ENCODE results near the gene MAD2L1BP. TPM values are rescaled to one million over a fixed set of nuclear protein-coding genes. Genes with fewer than 3 reads are reported as not detected.
"Not testable (repeated sequence)": the region's sequence is repeated elsewhere in the genome, so short reads cannot be mapped to it uniquely, and the experiment has no call there.

The MAD2L1BP gene
- total RNA-seq, result 10 to 100 TPM; 38.4 to 38.7 TPM

- ATAC-seq, result peak; percentile 88 to 90
- peaks cover 23 to 36% of the 10 kb centered on the region in 2 donors for H3K36me3 Mint-ChIP-seq
- H3K9me3 Mint-ChIP-seq, result no peaks in the 10 kb centered on the region
- peak; percentile 85 to 92 for DNase-seq (ENCODE audit: low spot score in 2 of 2)
- peak within 1 kb of the TSS; percentile 95 to 98 for H3K27ac Mint-ChIP-seq
These were observed at the start of gene MAD2L1BP for GRCh38 chr6:43635387-43636307. Gene MAD2L1BP (plus strand): TSS chr6:43635840. CDS start chr6:43635876, 36 bp downstream.

GRCh38 chr6:43588194-43588593 lies 47.4 kb upstream of the MAD2L1BP start:
- no peaks in the 10 kb centered on the region for H3K9me3 Mint-ChIP-seq
- H3K27ac Mint-ChIP-seq, result no peak overlapping the region
- no peak for ATAC-seq
- H3K36me3 Mint-ChIP-seq, result peaks cover 10 to 31% of the 10 kb centered on the region in 2 donors
- DNase-seq (ENCODE audit: low spot score in 2 of 2), result no peak

GRCh38 chr6:43589564-43589963 lies 46.1 kb upstream of the MAD2L1BP start:
- not testable (repeated sequence) for ATAC-seq; DNase-seq (ENCODE audit: low spot score in 2 of 2); H3K27ac Mint-ChIP-seq; H3K9me3 Mint-ChIP-seq
- peaks cover 10 to 18% of the 10 kb centered on the region in 2 donors for H3K36me3 Mint-ChIP-seq

GRCh38 chr6:43593938-43594337 lies 41.7 kb upstream of the MAD2L1BP start:
- DNase-seq (ENCODE audit: low spot score in 2 of 2) (no peak), ATAC-seq (no peak)
- no peak overlapping the region for H3K27ac Mint-ChIP-seq
- H3K36me3 Mint-ChIP-seq, result peaks cover 0 to 12% of the 10 kb centered on the region in 2 donors
- no peaks in the 10 kb centered on the region for H3K9me3 Mint-ChIP-seq

GRCh38 chr6:43600595-43600994 lies 35.0 kb upstream of the MAD2L1BP start:
- no peaks in the 10 kb centered on the region for H3K9me3 Mint-ChIP-seq
- H3K36me3 Mint-ChIP-seq, result peaks cover 12 to 16% of the 10 kb centered on the region in 2 donors
- H3K27ac Mint-ChIP-seq, result peak overlapping the region in 1 of 2 donors; percentile 12

GRCh38 chr6:43604174-43604573 lies 31.5 kb upstream of the MAD2L1BP start:
- peaks cover 16 to 17% of the 10 kb centered on the region in 2 donors for H3K36me3 Mint-ChIP-seq
- no peak for ATAC-seq
- no peak overlapping the region for H3K27ac Mint-ChIP-seq
- no peak for DNase-seq (ENCODE audit: low spot score in 2 of 2)
- no peaks in the 10 kb centered on the region for H3K9me3 Mint-ChIP-seq

More at GRCh38 chr6:43600595-43600994, 35.0 kb upstream of the MAD2L1BP start:
- no peak for DNase-seq (ENCODE audit: low spot score in 2 of 2)
- ATAC-seq, result no peak

GRCh38 chr6:43606019-43606418 lies 29.6 kb upstream of the MAD2L1BP start:
- ATAC-seq, result no peak
- no peaks in the 10 kb centered on the region for H3K9me3 Mint-ChIP-seq
- H3K27ac Mint-ChIP-seq, result no peak overlapping the region
- peaks cover 14 to 16% of the 10 kb centered on the region in 2 donors for H3K36me3 Mint-ChIP-seq
- DNase-seq (ENCODE audit: low spot score in 2 of 2), result no peak

GRCh38 chr6:43608310-43608763 lies 27.3 kb upstream of the MAD2L1BP start:
- ATAC-seq (peak; percentile 43 to 57), DNase-seq (ENCODE audit: low spot score in 2 of 2) (peak in 1 of 2 donors; percentile 52)
- Mint-ChIP-seq H3K36me3 (peaks cover 9% of the 10 kb centered on the region in 2 donors), H3K9me3 (no peaks in the 10 kb centered on the region), H3K27ac (no peak overlapping the region)

- Mint-ChIP-seq H3K27ac (no peak overlapping the region), H3K36me3 (peaks cover 13% of the 10 kb centered on the region in 2 donors), H3K9me3 (no peaks in the 10 kb centered on the region)
- ATAC-seq, result no peak
- no peak for DNase-seq (ENCODE audit: low spot score in 2 of 2)
These were observed 26.8 kb upstream of the MAD2L1BP start for GRCh38 chr6:43608807-43609206.

GRCh38 chr6:43609402-43609801 lies 26.2 kb upstream of the MAD2L1BP start:
- no peak overlapping the region for H3K27ac Mint-ChIP-seq
- DNase-seq (ENCODE audit: low spot score in 2 of 2) (no peak), ATAC-seq (no peak)
- no peaks in the 10 kb centered on the region for H3K9me3 Mint-ChIP-seq
- H3K36me3 Mint-ChIP-seq, result peaks cover 11 to 14% of the 10 kb centered on the region in 2 donors

GRCh38 chr6:43610431-43610830 lies 25.2 kb upstream of the MAD2L1BP start:
- no peaks in the 10 kb centered on the region for H3K9me3 Mint-ChIP-seq
- DNase-seq (ENCODE audit: low spot score in 2 of 2) (no peak), ATAC-seq (no peak)
- H3K27ac Mint-ChIP-seq, result no peak overlapping the region
- peaks cover 11 to 14% of the 10 kb centered on the region in 2 donors for H3K36me3 Mint-ChIP-seq

GRCh38 chr6:43613721-43614395 lies 21.8 kb upstream of the MAD2L1BP start:
- peaks cover 9 to 11% of the 10 kb centered on the region in 2 donors for H3K36me3 Mint-ChIP-seq
- no peak for DNase-seq (ENCODE audit: low spot score in 2 of 2)
- H3K9me3 Mint-ChIP-seq, result no peaks in the 10 kb centered on the region
- H3K27ac Mint-ChIP-seq, result peak overlapping the region in 1 of 2 donors; percentile 75
- no peak for ATAC-seq

- Mint-ChIP-seq H3K27ac (no peak overlapping the region), H3K9me3 (no peaks in the 10 kb centered on the region), H3K36me3 (peaks cover 9 to 11% of the 10 kb centered on the region in 2 donors)
- ATAC-seq (no peak), DNase-seq (ENCODE audit: low spot score in 2 of 2) (no peak)
These were observed 21.3 kb upstream of the MAD2L1BP start for GRCh38 chr6:43614396-43614730.

- H3K27ac Mint-ChIP-seq, result peak overlapping the region in 1 of 2 donors; percentile 14
- H3K9me3 Mint-ChIP-seq, result no peaks in the 10 kb centered on the region
- ATAC-seq, result no peak
- H3K36me3 Mint-ChIP-seq, result peaks cover 7% of the 10 kb centered on the region in 2 donors
- no peak for DNase-seq (ENCODE audit: low spot score in 2 of 2)
These were observed 18.7 kb upstream of the MAD2L1BP start for GRCh38 chr6:43616725-43617472.

GRCh38 chr6:43621078-43621835 lies 14.4 kb upstream of the MAD2L1BP start:
- Mint-ChIP-seq H3K9me3 (no peaks in the 10 kb centered on the region), H3K27ac (peak overlapping the region; percentile 55 to 84), H3K36me3 (peaks cover 11 to 22% of the 10 kb centered on the region in 2 donors)

GRCh38 chr6:43621836-43622180 lies 13.8 kb upstream of the MAD2L1BP start:
- Mint-ChIP-seq H3K9me3 (no peaks in the 10 kb centered on the region), H3K36me3 (peaks cover 11 to 28% of the 10 kb centered on the region in 2 donors), H3K27ac (peak overlapping the region in 1 of 2 donors; percentile 22)
- DNase-seq (ENCODE audit: low spot score in 2 of 2), result no peak
- peak in 1 of 2 donors; percentile 5 for ATAC-seq

More at GRCh38 chr6:43621078-43621835, 14.4 kb upstream of the MAD2L1BP start:
- peak; percentile 8 to 19 for ATAC-seq
- no peak for DNase-seq (ENCODE audit: low spot score in 2 of 2)

All from activated naive CD4-positive, alpha-beta T cell treated with anti-CD3 and anti-CD28 coated beads, Interleukin-2, amount 50 U/mL, for 72 hours (primary cell).